Ishikawa (cell line): ENCODE data around the gene TBPL2.

Source experiments
- CEBPB ChIP-seq: IDR thresholded peaks from 2 replicates; pipeline ENCODE4 v1.6.1; 2012
- CREB1 ChIP-seq: IDR thresholded peaks from 2 replicates; pipeline ENCODE4 v1.6.1; 2012; ENCODE audit warnings: low read depth
- EGR1 ChIP-seq: IDR thresholded peaks from 2 replicates; pipeline ENCODE4 v1.6.1; 2012
- EP300 ChIP-seq: IDR thresholded peaks from 2 replicates; pipeline ENCODE4 v1.6.1; 2012; ENCODE audit warnings: borderline replicate concordance
- FOXM1 ChIP-seq: IDR thresholded peaks from 2 replicates; pipeline ENCODE4 v1.6.1; 2012; ENCODE audit warnings: low read depth, borderline replicate concordance
- NFIC ChIP-seq: IDR thresholded peaks from 2 replicates; pipeline ENCODE4 v1.6.1; 2012
- RAD21 ChIP-seq: IDR thresholded peaks from 2 replicates; pipeline ENCODE4 v1.6.1; 2012; ENCODE audit warnings: low read depth
- REST ChIP-seq: IDR thresholded peaks from 2 replicates; pipeline ENCODE4 v1.6.1; 2012; ENCODE audit warnings: low read depth, mild to moderate bottlenecking
- TAF1 ChIP-seq: IDR thresholded peaks from 2 replicates; pipeline ENCODE4 v1.6.1; 2012; ENCODE audit warnings: low read depth, mild to moderate bottlenecking
- TCF12 ChIP-seq: IDR thresholded peaks from 2 replicates; pipeline ENCODE4 v1.6.1; 2012; ENCODE audit warnings: low read depth
- TEAD4 ChIP-seq: IDR thresholded peaks from 2 replicates; pipeline ENCODE4 v1.6.1; 2012
- YY1 ChIP-seq: IDR thresholded peaks from 2 replicates; pipeline ENCODE4 v1.6.1; 2012; ENCODE audit warnings: low read depth
- TF ChIP-seq, protein P1 (sequence below): IDR thresholded peaks from 2 replicates; pipeline ENCODE4 v1.6.1; 2012
- TF ChIP-seq, protein P2 (sequence below): IDR thresholded peaks from 2 replicates; pipeline ENCODE4 v1.6.1; 2012

DNA sequence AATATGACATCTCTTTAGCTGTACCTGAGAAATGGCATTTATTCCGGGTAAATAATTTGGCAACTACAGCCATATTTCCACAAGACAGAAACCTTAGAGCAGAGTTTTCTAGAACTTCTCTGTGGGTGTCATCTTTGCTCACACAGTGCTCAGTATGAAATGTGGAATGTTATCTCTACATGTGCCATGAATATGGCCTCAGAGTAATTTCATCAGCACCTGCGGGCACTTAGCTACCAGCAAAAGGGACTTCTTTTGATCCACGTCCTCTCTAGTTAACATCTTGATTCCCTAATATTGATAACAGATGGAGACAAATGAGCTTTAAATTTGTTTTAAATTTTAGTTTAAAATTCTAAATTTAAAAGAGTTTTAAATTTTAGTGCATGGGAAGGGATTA, 25.9 kb downstream of the TBPL2 start:
- TF ChIP-seq CEBPB (no peak), FOXM1 (no peak), TEAD4 (no peak), EP300 (no peak), YY1 (no peak), REST (no peak), TAF1 (no peak), EGR1 (no peak), RAD21 (no peak), TCF12 (no peak), NFIC (no peak), CREB1 (no peak)
- TF ChIP-seq, protein P1, sequence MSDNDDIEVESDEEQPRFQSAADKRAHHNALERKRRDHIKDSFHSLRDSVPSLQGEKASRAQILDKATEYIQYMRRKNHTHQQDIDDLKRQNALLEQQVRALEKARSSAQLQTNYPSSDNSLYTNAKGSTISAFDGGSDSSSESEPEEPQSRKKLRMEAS: no peak
- TF ChIP-seq, protein P2, sequence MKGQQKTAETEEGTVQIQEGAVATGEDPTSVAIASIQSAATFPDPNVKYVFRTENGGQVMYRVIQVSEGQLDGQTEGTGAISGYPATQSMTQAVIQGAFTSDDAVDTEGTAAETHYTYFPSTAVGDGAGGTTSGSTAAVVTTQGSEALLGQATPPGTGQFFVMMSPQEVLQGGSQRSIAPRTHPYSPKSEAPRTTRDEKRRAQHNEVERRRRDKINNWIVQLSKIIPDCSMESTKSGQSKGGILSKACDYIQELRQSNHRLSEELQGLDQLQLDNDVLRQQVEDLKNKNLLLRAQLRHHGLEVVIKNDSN: no peak
